ENCODE measurements around the gene CDS2.

Gene CDS2

GRCh38 chr20:5153612-5154542 lies 27.1 kb downstream of the CDS2 start:
- DNase-seq (ENCODE audit: low read depth): no peak

GRCh38 chr20:5154543-5154925 lies 27.7 kb downstream of the CDS2 start:
- no peak for DNase-seq (ENCODE audit: low read depth)

DNA sequence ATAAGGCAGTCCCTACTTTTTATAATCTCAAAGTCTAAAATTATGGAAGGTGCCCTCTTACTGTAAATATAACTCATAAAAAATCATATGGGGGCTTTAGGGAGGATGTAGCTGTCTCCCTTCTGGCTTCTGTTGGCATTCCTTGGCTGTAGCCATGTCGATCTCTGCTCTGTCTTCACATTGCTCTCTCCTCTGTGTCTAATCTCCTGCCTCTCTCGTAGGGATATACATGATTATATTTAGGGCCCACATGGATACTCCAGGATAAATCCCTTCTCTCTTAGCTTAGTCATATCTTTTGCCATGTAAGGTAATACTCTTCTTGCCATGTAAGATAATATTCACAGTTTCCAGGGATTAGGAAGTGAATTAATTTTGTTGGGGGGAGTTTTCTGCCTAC lies 28.6 kb downstream of the CDS2 start:
- no peak for DNase-seq (ENCODE audit: low read depth)

GRCh38 chr20:5156675-5157448 lies 30.1 kb downstream of the CDS2 start:
- DNase-seq (ENCODE audit: low read depth): peak; percentile 45

GRCh38 chr20:5159928-5160327 lies 33.1 kb downstream of the CDS2 start:
- DNase-seq (ENCODE audit: low read depth): no peak

DNA sequence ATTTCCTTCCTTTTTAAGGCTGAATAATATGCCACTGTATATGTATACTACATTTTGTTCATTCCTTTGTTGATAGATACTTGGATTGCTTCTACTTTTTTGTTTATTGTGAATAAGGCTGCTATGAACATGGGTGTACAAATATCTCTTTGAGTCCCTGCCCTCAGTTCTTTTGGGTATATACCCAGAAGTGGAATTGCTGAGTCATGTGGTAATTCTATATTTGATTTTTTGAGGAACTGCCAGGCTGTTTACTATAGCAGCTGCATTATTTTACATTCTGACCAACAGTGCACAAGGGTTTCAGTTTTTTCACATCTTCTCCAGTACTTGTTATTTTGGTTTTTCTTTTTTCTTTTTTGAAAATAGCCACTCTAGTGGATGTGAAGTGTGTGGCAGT lies 34.1 kb downstream of the CDS2 start:
- no peak for DNase-seq (ENCODE audit: low read depth)

DNA sequence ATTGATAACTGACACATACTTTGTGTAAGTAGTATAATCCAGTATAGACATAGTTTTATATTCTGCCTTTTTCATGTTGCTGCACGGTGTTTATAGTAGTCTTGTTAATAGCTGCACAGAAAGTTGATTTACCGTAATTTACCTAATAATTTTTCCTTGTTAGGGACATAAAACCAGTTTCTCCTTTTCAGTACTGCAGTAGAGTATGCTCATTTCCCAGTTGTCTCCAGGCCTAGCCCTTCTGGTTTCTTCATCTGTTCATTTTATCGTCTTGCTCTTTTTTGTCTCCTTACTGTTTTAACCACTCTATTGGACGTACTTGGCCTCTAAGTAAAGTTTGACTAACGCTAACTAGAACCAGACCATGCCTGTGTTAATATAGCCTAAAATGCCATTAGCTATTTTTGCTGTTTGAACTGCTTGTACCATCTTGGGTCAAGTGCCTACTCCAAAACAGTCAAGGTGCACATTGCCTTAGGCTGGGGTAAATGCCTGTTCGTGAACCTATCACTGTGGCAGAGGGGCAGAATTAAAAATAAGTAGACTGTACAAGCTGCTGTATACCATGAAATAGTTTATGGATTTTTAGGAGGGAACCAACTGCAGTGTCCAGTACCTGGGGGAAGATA lies 34.8 kb downstream of the CDS2 start:
- no peak for DNase-seq (ENCODE audit: low read depth)

- no peak for DNase-seq (ENCODE audit: low read depth)
Measured at GRCh38 chr20:5164645-5165625, 38.1 kb downstream of the CDS2 start.

GRCh38 chr20:5168651-5169396 lies 42.0 kb downstream of the CDS2 start:
- no peak for DNase-seq (ENCODE audit: low read depth)

GRCh38 chr20:5170341-5170740 lies 43.5 kb downstream of the CDS2 start:
- no peak for DNase-seq (ENCODE audit: low read depth)

- DNase-seq (ENCODE audit: low read depth): no peak
Measured at GRCh38 chr20:5171064-5171789, 44.4 kb downstream of the CDS2 start.

GRCh38 chr20:5171790-5172164 lies 45.0 kb downstream of the CDS2 start:
- no peak for DNase-seq (ENCODE audit: low read depth)

GRCh38 chr20:5172167-5172601 lies 45.4 kb downstream of the CDS2 start:
- no peak for DNase-seq (ENCODE audit: low read depth)

GRCh38 chr20:5172903-5173463 lies 46.2 kb downstream of the CDS2 start:
- DNase-seq (ENCODE audit: low read depth): no peak

DNA sequence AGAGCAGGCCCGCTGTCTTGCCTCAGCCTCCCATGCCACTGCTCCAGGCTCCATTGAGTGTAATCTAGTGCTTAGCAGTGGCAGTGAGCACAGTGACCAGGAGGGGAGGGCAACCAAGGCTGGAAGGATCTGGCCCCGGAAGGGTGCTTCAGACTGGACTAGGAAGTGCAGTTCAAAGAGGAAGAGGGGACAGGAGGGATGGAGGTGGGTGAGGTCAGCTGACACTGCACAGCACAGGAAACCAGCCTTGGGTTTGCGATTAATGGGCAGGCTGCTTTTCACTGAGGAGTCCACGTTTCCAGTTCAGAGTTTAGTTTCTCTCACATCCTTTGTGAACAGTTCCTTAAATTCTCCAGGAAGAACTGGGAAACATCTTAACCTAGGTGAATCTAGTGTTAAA lies 46.9 kb downstream of the CDS2 start:
- no peak for DNase-seq (ENCODE audit: low read depth)

- no peak for DNase-seq (ENCODE audit: low read depth)
Measured at GRCh38 chr20:5177071-5177470, 50.3 kb downstream of the CDS2 start.

- no peak for DNase-seq (ENCODE audit: low read depth)
Measured at GRCh38 chr20:5178046-5178445, 51.2 kb downstream of the CDS2 start.

DNA sequence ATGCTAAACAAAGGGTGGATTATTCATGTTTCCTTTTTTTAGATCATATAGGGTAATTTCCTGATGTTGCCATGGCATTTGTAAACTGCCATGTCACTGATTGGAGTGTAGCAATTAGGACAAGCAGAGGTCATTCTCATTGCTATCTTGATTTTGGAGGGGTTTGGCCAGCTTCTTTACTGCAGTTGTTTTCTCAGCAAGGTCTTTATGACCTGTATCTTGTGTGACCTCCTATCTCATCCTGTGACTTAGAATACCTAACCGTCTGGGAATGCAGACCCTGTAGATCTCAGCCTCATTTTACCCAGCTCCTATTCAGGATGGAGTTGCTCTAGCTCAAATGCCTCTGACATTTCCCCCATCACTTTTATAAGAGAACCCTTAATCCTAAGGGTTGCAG lies 53.6 kb downstream of the CDS2 start:
- DNase-seq (ENCODE audit: low read depth): no peak

DNA sequence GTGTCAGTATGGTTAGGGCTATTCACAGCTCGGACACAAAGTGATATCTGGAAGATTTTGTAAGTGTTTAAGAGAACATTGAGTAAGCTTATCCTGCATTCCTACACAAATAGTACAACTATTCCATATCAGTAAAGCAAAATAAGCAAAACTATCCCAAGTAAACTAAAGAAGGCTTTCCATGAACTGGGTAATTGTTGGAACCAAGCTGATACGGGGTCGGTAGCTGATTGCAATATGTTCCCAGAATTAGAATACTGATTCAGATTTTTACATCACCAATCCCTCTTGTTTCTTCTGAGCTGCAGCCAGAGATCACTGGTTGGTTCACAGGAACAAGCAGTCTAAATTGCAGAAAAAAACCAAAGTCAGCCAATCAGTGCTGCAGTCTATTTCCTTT lies 54.1 kb downstream of the CDS2 start:
- no peak for DNase-seq (ENCODE audit: low read depth)

DNA sequence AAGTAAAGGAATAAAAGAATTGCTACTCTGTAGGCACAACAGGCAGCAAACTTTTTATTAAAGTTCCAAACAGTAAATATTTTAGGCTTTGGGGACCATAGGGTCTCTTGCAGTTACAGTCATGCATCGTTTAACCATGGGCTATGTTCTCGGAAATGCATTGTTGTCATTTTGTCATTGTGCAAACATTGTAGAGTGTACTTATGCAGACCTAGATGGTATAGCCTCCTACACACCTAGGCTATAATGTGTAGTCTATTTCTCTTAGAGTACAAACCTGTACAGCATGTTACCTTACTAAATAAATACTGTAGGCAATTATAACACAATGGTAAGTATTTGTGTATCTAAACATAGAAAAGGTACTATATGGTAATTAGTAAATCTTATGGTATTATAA lies 54.7 kb downstream of the CDS2 start:
- no peak for DNase-seq (ENCODE audit: low read depth)
